Femur (tissue), 1 donor: ENCODE data around the gene MT1M.

Experiments used
- DNase-seq: peaks from one replicate; pipeline ENCODE4 v3.0.0-alpha.2; 2017

MT1M gene

DNA sequence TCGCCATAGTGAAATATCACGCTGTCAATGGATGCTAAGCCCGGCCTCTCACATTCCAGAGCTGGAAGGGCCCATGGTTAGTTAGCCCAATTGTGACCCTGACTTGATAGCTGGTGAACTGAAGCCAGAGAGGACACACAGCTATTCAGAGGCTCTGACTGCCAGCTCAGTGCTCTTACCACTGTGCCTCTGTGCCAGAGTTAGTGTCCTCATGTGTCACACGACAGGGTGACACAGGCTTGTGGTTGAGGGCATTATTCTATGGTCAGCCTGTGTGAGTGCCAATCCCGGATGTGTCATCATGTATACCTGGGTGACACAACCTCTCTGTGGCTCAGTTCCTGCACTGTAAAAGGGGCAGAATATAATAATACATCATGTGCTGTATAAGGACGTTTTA lies 47.4 kb downstream of the MT1M start:
- DNase-seq = no peak

DNA sequence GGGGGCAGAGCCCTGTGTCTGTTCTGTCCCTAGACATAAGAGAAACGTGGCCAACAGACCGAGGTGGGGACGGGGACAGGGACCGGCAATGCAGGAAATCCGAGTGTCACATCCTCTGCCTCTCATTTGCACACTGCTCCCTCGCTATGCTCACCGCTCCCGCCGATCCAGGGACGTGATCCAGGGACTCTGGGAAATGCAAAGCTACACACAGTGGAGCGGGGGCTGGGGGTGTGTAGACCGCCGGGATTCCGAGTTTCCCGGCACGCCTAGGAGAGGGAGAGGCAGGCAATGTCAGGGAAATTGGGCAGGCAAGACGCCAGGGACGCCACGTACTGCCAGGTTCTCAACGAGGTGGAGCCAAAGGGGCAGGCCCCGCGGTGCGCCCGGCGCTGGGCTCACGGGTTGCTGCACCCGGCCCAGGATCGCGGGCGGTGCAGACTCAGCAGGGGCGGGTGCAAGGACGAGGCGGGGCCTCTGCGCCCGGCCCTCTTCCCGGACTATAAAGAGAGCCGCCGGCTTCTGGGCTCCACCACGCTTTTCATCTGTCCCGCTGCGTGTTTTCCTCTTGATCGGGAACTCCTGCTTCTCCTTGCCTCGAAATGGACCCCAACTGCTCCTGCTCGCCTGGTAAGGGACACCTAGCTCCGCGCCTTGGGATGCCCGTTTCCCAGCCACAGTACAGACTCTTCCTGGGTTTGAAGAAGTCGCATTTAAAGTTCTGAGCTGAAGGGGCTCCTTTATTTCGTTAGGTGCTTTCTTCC lies 49.7 kb downstream of the MT1M start, which contains the start of gene MT1X:
Gene MT1X, plus strand, starts transcription at position 532 of the 764 bp plus-strand sequence. Its CDS starts 71 bp downstream, at position 603.
- peak; percentile 92 for DNase-seq

DNA sequence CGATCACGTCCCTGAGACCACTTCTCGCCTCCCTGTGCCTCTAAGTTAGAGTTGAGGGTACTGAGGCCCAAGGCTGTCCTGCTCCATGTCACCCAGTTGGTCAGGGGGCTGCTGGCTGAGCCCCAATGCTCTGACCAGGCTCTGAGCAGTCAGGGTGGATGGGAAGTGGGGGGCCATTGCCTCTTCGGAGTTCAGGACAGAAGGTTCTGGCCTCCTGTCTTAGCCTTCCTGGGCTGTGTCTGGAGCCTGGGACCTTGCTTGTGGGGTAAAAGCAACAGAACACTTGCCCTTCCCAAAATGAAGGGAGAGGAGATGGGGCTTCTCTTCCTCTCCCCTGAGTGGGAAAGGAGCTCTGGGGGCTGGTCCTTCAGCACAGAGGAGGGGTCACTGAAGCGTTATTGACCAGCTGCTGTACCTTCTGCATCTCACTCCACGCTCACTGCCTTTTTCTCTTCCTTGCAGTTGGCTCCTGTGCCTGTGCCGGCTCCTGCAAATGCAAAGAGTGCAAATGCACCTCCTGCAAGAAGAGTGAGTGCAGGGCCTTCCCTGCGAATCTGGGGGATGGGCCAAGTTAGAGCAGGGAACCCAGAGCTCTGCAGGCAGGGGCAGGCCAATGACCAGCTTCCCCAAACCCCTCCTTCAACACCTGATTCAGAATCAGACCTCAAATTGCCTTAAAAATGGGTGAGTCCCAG lies 50.4 kb downstream of the MT1M start:
- no peak for DNase-seq
